NK-92 (cell line): ENCODE data around the gene ZNF423.
"Not testable (repeated sequence)": the region's sequence is repeated elsewhere in the genome, so short reads cannot be mapped to it uniquely, and the experiment has no call there.

Source experiments
- DNase-seq: peaks from one replicate; lab custom pipeline; 2025; ENCODE audit not compliant: unreplicated experiment; lab: John Stamatoyannopoulos, UW

ZNF423 gene

GRCh38 chr16:49855822-49856671, at the start of gene ZNF423:
Gene ZNF423, minus strand, starts transcription at chr16:49856112. Its CDS starts 338 bp downstream, at chr16:49855774.
- no peak for DNase-seq

DNA sequence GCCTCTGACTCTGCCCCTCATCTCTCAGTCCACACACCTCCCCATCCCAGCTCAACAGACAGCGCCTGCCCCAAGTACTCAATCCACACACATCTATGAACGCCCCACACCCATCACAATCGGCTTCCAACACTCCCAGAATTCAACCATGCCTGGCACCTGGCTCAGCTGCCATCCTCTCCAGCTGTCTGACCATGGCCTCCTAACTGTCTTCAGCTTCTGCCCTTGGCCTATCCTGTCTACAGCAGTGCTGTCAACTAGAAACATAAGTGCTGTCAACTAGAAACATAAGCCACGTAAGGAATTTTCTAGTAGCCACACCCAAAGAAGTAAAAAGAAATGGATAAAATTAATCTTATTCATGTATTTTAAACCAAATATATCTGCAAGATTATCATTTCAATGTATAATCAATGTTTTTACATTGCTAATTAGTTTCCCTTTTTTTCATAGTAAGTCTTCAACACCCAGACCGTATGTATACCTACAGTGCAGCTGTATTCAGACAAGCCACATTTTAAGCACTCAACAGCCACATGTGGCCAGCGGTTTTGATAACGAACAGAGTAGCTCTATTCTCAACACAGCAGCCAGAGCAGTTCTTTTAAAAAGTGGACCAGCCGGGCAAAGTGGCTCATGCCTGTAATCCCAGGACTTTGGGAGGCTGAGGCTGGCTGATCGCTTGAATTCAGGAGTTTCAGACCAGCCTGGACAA, 48.6 kb upstream of the ZNF423 start:
- no peak for DNase-seq

DNA sequence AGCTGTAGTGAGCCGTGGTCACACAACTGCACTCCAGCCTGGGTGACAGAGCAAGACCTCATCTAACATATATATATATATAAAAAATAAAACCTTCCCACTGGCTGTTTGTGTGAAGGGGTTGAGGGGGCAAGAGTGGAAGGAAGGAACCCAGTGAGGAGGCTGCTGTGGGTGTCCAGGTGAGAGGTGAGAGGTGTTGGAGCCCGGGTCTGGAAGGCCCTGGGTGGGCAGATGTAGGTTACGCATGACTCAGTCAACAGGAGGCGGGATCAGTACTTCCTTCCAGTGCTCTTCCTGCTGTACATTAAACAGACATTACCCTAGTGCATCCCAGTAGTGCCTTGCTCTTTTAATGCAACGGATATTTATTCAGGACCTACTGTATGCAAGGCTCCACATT, 47.0 kb upstream of the ZNF423 start:
- DNase-seq: no peak

GRCh38 chr16:49901711-49902110, 45.8 kb upstream of the ZNF423 start:
- DNase-seq: no peak

- no peak for DNase-seq
Observed at GRCh38 chr16:49900875-49901274, 45.0 kb upstream of the ZNF423 start.

- DNase-seq: no peak
Observed at GRCh38 chr16:49899991-49900695, 44.2 kb upstream of the ZNF423 start.

DNA sequence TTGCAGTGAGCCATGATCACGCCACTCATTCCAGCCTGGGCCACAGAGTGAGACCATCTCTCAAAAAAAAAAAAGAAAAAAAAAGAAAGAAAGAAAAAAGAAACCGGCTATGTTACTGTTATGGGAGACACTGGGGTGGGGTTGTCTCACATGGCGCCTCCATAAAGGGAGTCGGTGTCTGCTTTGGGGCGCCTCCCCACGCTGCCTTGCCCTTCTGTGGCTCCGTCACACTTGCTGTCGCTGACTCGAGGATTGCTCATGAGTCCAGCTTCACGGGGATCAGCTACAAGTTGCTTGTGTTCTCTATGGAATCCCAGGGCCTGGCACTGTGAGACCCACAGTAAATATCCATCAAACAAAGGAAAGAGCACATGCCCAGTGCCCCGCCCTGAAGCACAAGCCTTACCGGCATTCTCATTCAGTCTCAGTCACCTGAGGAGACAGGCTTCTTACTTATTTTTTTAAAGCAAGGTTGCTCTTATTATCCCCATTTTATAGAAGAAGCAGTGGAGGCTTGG, 40.6 kb upstream of the ZNF423 start:
- no peak for DNase-seq

DNA sequence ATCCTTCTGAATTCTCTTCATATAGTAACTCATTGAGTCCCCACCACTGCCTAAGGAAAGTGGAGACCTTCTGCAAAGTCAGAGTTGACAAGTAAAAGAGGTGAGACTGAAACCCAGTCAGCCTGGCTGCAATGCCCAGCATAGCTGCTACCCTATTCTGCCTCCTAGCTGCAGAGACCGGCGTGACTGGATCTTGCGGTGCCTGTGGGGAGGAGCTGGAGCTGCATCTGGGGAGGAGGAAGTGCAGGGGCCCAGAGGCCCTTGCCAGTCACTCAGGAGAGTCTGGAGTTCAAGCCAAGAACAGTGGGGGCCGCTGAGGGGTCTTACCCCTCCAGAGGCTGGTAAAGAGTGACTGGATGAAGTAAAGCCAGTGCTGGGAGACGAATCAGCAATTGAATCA, 35.0 kb upstream of the ZNF423 start:
- no peak for DNase-seq

DNA sequence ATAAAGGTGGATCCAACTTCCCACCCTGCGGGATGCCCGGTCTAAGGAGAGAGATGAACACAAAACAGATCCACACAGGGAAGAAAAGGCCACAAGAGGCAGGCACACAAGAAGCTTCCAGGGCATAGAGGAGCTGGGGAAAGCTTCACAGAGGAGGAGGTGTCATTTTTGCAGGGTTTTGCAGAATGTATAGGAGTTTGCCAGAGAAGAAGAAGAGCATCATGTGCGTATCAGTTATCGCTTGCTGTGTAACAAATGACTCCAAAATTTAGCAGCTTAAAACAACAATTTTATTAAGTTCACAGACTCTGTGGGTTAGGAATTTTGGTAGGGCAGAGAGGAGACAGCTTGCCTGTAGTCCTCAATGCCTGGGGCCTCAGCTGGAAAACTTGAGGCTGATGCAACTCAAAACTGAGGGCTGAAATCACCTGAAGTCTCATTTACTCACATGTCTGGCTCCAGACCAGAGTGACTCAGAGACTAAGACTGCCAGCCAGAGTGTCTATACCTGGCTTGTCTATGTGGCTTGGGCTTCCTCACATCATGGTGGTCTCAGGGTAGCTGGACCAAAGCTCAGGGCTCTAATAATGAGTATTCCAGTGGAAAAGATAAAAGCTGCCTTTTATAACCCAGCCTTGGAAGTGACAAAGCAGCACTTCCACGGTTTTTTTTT, 33.9 kb upstream of the ZNF423 start:
- DNase-seq: no peak

- DNase-seq: no peak
Observed at GRCh38 chr16:49886554-49887094, 30.7 kb upstream of the ZNF423 start.

DNA sequence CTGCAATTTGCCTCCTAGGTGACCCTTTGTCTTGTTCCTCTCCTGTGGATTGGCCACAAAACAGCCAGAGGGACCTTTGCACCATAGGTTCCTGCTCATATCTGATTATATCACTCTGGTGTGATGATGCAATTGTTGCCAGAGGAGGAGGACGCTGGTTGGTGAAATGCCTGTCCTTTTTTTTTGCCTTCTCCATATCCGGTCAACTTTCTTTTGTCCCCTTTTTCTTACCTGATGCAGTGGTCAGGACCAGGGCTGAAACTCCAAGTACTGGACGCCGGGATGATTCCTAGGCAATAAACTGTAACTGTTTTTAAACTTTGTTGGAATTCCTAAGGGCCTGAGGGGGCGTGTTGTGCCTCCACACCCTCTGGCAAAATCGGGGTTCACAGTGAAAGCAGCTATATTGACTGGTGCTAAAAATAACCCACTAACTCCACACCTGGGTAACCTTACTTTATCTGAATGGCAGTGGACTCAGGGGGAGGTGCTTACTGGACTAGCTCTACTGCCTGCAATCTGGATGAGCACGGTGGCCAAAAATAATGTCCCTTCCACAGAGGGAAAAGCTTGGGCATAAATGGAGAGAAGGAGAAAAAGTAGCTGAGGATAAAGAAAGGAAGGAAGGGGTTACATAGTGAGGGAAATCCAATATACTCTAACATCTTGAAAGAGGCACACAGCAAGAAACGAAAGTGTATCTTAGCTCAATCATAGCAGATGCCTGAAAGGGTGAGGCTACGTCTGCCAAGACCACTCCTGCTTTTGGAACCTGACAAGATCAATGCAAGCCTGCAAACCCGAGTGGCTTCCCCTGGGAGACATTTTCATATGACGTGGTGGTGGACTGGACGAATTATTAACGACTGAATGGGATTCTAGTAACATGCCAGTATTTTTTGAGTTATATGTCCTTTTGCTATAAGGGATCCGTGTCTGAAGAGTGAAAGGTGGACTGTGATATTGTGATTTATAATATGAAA, 28.4 kb upstream of the ZNF423 start:
- DNase-seq: no peak

DNA sequence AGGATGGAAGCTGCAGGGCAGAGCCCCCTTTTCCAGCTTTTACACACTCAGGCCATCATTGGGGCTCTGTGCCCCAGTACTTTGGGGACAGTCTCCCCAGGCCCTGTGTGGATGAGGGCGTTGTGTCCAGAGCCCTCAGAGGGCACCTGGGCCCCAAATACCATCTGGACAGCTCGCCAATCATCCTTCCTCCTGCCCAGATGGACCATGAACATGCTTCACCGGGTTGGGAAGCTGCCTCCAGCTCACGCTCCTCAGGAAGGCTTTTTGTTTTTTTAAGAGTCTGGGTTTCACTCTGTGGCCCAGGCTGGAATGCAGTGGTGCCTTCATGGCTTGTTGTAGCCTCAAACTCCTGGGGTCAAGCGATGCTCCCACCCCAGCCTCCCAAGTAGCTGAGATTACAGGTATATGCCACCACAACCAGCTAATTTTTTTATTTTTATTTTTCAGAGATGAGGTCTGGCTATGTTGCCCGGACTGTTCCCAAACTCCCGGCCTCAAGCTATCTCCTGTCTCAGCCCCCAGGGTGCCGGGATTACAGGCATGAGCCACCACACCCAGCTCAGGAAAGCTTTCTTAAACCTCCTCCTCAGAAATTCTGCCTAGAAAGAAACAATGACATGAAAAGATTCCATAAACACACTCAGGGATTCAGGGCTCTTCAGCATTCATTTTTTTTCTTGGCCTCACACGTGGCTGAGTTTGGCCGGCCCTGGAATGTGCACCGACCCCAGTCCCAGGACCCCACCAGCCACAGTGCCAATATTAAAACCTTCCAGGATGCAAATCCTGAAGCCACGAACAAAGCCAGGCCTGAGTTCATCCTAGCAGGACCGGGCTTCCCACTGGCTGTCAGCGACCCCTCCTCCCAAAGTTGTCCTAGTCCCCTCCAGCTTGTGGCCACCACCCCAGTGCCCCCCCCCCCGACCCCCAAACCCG, 27.4 kb upstream of the ZNF423 start:
- no peak for DNase-seq

- no peak for DNase-seq
Observed at GRCh38 chr16:49881890-49882289, 26.0 kb upstream of the ZNF423 start.

- DNase-seq: not testable (repeated sequence)
Observed at GRCh38 chr16:49878540-49878939, 22.6 kb upstream of the ZNF423 start.

DNA sequence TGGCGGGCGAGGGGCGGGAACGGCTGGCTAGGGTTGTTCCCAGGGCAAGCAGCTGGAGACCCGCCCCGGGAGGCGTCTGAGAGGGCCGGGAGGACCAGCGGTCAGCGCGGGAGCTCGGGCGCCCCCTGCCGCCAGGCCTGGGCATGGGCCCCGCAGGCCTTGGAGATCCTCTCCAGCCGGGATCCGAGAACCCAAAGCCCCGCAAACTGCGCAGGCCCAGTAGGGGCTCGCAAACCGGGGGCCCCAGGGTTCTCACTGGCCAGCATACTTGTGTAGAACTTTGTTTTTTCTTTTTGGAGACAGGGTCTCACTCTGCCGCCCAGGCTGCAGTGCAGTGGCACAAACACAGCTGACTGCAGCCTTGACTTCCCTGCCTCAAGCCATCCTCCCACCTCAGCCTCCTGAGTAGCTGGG, 20.8 kb upstream of the ZNF423 start:
- no peak for DNase-seq

- no peak for DNase-seq
Observed at GRCh38 chr16:49875806-49876715, 20.1 kb upstream of the ZNF423 start.

GRCh38 chr16:49874613-49875237, 18.8 kb upstream of the ZNF423 start:
- no peak for DNase-seq
